ENCODE data around the gene RPL37A.

DNA sequence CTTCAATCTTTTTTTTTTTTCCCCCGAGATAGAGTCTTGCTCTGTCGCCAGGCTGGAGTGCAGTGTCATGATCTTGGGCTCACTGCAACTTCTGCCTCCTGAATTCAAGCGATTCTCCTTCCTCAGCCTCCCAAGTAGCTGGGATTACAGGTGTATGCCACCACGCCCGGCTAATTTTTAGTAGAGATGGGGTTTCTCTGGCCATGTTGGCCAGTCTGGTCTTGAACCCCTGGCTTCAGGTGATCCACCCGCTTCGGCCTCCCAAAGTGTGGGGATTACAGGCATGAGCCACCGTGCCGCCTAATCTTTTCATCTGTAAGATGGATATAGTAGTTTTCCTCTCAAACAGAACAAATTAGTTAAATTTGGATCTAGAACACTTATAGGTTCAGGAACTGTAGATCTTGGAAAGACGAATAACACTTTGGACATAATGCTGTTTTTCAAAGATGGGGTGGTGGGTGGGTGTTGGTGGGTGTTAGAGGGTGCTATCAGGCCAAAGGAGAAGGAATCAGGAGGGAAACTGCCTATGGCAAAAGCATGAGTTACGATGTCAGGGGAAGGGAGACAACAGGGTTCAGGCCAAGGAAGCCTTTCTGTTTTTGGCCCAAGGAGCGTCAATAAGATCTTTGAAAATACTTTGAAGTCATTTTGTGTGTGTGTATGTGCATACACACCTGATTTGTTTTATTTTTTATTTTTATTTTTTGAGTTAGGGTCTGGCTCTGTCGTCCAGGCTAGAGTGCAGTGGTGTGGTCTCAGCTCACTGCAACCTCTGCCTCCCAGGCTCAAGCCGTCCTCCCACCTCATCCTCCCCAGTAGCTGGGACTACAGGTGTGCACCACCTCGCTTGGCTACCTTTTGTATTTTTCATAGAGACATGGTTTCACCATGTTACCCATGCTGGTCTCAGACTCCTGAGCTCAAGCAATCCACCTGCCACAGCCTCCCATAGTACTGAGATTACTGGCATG lies 6.8 kb downstream of the RPL37A start:
- TF ChIP-seq, protein P1, sequence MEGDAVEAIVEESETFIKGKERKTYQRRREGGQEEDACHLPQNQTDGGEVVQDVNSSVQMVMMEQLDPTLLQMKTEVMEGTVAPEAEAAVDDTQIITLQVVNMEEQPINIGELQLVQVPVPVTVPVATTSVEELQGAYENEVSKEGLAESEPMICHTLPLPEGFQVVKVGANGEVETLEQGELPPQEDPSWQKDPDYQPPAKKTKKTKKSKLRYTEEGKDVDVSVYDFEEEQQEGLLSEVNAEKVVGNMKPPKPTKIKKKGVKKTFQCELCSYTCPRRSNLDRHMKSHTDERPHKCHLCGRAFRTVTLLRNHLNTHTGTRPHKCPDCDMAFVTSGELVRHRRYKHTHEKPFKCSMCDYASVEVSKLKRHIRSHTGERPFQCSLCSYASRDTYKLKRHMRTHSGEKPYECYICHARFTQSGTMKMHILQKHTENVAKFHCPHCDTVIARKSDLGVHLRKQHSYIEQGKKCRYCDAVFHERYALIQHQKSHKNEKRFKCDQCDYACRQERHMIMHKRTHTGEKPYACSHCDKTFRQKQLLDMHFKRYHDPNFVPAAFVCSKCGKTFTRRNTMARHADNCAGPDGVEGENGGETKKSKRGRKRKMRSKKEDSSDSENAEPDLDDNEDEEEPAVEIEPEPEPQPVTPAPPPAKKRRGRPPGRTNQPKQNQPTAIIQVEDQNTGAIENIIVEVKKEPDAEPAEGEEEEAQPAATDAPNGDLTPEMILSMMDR (IDR thresholded peaks at IDR 0.05; ENCODE audit: poor library complexity, severe bottlenecking): no peak
- no peak for TF ChIP-seq EZH2 (IDR thresholded peaks at IDR 0.05; ENCODE audit: borderline replicate concordance, insufficient read depth, low read length, poor library complexity, severe bottlenecking)

Data from neural cell (in vitro differentiated cells).